Activated T-cell treated with anti-CD3 and anti-CD28 coated beads for 48 hours (primary cell): ENCODE results near the gene SRC.

ENCODE experiments used
- DNase-seq: peaks from one replicate; pipeline ENCODE4 v3.0.0-alpha.2; 2020; ENCODE audit warnings: low read depth

The SRC gene

DNA sequence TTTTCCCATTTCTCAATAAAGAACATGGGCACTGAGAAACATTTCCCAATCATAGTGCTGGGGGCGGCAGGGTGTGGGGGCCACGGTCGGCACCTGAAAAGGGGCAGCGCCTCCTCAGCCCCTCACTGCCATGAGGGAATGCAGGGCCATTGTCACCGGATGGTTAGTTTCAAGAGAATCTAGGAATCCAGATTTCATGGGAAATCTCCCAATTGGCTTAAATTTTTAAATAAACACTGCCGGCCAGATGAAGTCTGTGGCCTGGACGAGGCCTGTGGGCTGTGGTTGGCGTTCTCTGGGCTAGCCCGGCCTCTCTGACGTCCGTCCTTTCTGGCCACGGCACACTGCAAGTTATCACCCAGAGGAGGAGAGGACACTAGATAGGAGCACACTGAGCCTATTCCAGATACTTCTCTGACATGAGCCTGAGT is 30.9 kb upstream of the SRC start:
- DNase-seq = no peak

DNA sequence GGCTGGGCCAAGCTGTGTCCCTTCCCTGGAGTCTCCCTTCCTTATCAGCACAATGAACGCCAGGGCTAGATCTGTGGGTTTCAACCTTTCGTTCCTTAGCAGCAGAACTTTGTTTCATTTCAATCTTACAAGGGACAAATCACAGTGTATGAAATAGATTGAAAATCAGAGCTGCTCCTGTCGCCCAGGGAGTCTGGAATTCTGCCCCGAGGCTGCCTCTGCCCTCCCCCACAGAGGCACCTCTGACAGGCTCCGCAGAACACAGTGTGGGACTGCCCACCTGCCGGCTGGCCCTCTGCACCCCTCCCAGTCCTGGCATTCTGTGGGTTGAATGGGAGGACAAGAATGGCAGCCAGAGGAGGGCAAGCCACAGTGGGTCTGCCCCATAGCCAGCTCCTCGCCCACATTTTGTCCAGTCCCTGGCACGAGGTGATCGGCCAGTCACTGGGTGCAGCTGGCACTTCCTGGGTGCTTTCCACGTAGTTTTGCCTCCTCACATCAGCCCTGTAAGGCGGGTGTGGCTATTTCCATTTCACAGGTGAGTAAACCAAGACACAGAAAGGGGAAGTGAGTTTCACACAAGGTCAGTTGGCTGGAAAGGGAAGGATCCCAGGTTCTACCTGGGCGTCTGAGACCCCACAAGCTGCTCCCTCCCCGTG is 30.4 kb upstream of the SRC start:
- DNase-seq = no peak

DNA sequence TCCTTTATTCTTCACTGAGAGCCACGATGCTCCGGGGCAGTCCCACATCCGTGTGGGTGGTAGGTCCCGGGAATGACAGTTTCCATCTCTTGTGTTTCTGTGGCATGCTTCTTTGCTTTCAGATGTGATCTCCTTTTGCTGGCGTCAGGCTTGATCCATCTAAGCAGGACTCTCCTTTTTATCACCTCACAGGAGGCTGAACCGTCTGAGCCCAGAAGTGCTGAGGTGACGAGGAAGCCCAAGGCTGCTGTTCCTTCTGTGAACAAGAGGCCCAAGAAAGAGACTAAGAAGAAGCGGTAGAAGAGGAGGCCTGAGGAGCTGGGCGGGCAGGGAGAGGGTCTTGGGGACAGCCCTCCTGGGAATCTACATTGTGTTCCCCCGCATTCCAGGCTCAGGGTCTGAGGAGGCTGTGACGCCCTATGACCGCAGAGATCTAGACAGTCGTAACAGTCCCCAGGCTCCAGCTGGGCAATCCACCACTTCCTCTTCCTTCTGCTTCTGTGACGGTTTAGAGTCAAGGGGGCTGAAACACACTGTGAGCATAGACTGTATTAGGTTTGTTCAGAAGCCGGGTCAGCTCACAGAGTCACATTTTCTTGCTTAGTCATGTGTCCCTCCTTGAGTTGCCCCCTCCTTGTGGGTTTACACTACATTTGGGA is 29.7 kb upstream of the SRC start:
- no peak for DNase-seq

DNA sequence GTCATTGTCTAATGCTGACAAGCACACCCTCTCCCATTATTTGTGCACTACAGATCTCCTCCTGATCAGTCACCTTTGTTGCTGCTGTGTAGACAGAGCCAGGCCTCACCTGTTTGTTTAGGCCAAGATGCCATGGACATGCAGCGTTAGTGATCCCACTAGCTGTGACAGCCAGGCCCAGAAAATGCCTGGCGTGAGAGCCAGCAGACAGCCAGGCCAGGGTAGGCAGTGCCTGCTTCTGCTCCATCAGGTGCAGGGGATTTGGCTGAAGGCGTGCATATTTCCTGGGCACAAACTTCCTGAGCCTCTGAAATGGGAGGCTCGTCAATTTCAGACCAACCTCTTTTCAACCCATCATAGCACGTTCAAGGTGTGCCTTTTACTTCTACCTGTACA is 29.2 kb upstream of the SRC start:
- DNase-seq = no peak

DNA sequence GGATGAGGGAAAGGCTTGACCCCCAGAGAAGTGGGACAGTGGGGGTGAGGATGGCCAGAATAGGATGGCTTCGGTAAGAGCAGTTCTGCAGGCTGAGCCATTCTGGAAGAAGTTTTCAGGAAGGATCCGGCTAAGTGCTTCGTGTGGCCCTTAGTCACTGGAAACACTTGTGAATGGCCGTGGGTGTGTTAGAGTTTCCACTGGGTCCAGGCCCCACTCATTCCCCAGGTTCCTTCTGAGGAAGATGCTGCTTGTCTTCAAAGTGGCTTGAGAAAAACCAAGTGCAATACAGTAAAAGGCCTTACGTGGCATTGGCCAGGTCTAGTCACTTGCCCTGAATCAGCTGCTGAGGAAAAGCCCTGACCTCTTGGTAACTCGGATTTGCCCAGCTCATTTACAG is 28.6 kb upstream of the SRC start:
- DNase-seq = no peak

DNA sequence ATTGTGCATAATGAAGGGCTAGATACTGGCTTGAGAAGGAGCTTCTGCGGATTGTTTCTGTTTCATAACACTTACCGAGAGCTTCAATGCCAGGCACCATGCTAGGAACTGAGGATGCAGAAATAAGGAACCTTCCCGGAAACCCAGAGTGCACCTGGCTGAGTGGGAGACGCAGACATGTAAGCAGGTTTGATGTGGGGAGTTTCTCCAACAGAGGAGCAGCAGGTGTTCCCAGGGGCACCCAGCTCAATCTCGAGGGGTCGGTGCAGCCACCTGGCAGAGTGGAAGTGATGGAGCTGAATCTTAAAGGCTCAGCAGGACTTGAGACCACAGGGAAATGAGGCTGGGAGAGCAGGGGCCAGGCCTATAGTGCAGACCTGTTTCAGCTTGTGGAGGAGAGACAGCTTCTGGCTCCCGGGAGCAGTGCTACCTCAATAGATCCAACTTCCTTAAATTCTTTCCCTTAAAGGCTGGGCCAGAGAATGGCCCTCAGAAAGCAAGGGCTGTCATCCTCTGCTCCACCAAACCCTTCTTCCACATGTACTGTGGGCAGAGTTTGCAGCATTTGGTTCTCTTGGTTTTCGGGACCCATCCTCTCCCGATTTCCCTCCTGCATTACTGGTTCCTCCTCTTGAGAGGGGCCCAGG is 27.8 kb upstream of the SRC start:
- no peak for DNase-seq

DNA sequence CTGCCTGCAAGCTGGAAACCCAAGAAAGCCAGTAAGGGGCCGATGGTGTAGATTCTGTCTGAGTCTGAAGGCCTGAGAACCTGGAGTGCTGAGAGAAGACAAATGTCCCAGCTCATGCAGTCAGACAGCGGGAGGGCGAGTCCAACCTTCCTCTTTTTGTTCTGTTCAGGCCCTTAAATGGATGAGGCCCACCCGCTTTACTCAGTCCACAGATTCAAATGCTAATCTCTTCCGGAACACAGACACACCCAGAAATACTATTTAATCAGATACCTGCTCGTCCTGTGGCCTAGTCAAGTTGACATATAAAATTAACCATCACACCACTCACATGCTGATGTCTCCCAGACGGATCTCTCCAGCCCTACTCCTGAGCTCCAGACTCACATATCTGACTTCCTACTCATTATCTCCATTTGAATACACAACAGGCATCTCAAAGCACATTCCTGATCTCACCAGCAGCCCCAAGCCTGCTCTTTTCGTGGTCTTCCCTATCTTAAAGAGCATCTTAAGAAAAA is 26.7 kb upstream of the SRC start:
- no peak for DNase-seq

- no peak for DNase-seq
Observed at GRCh38 chr20:37323985-37324384, 22.0 kb upstream of the SRC start.

- DNase-seq = no peak
Observed at GRCh38 chr20:37325206-37325605, 20.7 kb upstream of the SRC start.

DNA sequence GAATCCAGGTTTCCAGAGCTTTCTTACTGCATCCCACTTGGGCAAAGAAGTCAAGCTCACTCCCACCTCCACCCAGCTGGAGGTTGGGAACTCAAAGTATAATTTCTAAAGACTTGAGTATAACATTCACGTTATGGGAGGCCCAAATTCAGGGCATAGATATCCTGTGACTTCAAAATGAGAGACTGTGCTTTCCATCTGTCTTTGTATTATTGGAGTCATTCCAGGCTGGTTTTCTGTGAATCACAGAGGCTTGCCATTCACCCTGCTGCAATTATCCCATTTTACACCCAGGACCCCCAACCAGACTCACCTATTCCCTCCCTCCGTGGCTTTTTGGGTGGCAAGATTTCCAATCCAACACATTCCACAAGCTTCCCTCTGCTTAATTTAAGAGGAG is 19.3 kb upstream of the SRC start:
- DNase-seq = no peak

DNA sequence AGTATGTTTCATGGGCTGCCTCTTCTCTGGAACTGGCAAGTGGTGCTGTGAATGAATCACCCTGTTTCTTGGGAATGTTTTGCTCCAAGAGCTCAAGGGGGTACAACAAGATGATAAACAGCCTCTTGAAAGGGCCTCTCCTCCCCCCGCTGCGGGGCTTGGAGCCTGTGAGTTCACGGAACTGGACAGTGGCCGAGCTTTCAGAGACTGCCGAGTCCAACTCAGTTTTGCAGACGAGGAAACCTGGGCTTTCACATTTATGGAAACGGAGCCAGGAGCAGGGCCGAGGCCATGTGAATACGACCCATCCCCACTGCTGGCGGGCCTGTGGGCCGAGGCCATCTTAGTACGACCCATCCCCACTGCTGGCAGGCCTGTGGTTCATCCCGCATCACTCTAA is 18.2 kb upstream of the SRC start:
- DNase-seq = no peak

DNA sequence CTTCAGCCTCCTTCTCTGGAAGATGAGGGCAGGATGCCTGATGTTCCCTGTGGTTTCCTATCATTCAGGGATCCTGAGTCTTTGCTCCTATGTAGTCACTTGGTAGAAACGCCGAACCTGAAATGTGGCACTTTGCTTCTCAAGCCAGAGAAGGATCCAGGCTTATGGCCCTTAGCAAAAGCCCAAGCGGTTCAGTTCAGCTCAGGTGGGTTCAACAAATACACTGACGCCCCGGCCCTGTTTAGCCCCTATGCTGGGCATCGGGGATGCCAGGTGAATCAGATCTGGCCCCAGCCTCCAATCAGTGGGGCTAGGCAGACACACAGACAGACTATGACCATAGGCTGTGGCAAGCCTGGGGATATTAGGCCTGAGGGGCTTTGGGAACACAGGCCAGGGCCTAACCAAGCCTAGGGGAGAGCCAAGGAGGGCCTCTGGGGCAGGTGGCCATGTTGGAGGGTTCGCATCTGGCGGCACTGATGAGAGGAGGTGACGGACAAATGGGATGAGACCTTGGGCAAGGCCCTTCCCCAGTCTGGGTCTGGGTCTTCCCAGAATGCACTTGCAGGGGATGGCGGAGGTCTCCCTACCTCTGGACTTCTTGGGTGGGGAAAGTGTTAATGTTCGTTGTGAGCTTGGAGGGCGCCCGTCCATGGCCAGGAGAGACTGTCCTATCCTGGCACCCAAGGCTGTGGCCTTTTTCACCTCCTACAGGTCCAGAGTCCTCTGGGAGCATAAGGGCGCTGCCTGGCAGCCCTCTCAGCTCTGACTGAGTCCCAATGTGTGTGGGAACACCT is 17.6 kb upstream of the SRC start:
- no peak for DNase-seq

DNA sequence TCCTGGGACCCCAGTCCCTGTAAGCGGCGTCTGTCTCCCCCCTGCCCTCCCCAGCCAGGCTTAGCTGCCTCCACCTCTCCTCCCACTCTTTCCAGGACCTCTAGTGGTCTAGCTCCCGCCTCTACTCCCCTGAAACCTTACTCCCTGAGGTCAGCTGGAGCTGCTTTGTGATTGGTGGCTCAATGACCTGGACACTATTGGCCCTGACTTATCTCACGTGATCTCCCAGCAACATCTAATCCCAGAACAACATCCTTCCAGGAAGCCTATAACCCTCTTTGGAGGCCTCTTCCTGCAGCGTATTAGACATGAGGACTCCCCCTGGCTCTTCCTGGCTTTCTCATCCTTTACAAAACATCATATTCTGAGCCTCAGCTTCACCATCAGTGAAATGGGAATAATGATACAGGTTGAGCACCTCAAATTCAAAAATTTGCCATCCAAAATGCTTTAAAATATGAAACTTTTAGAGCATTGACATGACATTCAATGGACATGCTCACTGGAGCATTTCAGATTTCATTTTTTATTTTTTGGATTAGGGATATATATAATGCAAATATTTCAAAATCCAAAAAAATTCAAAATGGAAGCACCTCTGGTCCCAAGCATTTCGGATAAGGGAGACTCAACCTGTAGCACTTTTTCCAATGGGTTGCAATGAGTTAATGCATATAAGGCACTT is 16.3 kb upstream of the SRC start:
- no peak for DNase-seq

DNA sequence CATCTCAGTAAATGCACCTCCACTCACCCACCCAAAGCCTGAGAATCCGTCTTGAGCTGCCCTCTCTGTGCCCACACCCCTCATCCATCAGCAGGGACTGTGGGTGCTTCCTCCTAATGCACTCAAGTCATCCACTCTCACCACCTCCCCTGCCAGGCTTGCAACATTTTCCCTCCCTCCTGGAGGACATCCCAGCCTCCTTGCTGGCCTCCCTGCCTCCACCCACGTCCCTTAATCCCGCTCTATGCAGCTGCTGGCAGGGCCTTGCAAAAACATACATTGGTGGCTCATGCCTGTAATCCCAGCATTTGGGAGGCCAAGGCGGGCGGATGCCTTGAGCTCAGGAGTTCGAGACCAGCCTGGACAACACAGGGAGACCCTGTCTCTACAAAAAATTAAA is 15.6 kb upstream of the SRC start:
- no peak for DNase-seq

GRCh38 chr20:37331060-37331857 is 14.7 kb upstream of the SRC start:
- DNase-seq = no peak

DNA sequence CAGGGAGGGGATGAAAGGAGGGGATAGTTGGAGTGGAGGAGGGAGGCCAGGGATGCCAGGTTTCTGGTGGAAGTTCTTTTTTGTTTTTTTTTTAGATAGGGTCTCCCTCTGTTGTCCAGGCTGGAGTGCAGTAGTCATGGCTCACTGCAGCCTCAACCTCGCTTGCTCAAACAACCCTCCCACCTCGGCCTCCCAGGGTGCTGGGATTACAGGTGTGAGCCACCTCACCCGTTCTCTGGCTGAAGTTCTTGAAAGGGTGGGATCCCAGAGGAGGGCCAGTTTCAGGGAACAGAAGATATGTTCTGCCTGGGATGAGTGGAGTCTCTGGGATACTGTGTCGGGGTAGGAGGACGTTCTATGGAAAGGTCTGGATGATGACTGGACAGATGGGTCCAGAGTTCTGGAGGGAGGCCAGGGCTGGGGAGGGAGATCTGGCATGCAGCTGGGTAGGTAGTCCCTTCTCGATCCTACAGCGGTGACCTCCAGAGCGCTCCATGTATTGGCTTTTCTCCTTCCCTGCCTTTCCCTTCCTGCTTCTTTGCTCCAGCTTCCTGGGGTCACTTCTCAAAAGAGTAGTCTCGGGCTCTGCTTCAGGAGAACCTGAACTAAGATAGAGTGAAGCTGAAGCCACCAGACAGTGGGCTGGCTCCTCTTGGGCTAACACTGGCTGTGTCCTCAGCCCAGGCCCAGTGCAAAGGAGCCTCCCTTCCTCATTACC is 12.7 kb upstream of the SRC start:
- DNase-seq = no peak

GRCh38 chr20:37333848-37334318 is 12.1 kb upstream of the SRC start:
- no peak for DNase-seq

GRCh38 chr20:37334450-37334849 is 11.5 kb upstream of the SRC start:
- DNase-seq = no peak

DNA sequence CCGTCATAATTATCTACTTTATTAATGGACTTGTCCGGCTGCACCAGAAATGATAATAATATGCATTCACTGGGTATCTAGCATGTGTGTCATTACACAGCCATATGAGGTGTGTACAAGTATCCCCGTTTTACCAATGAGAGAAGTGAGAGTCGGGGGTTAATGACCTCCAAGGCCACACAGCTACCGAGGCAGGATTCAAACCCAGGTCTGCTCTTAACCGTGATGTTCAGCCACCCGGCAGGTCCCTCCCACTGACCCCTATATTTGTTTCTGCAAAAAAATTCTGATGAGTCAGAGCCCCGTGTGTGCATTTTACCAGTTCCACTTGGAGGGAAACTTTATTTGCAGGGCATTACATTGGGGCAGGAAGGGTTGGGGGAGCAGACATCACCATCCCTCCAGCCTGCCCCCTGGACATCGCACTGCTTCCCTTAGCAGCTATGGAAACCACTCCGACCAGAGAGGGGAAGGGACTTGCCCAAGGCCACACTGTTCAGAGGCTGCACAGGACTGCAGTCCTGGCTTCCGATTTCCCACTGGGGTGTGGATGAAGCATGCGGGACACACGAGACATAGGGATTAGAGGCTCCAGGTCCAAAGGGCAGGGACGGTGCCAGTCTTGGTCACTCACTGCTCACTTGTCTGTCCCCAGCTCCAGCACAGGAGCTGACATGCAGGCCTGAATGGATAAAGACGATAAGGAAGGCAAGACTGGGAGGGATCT is 10.1 kb upstream of the SRC start:
- no peak for DNase-seq
